ENCODE measurements around the gene DENND6B. TPM values are rescaled to one million over a fixed set of nuclear protein-coding genes. Genes with fewer than 3 reads are reported as not detected.

DENND6B gene
- total RNA-seq, 2 donors from 2014 or later, result 3.4 to 7.3 TPM

- Histone ChIP-seq H3K9me3 (no peaks in the 10 kb centered on the region), H3K4me1 (peaks cover 19% of the 10 kb centered on the region), H3K4me3 (peak overlapping the region; percentile 63 to 92), H3K27me3 (no peaks in the 10 kb centered on the region), H3K36me3 (replicated peaks in 1 of 2; ENCODE audit: insufficient read depth in 1 of 2, low read depth in 2 of 2) (no peaks in the 10 kb centered on the region), H3K27ac (peak overlapping the region; percentile 32 to 82 (median 80))
- intact Hi-C loops (cut with DNase I), result no loop called here
- DNase-seq (no peak), ATAC-seq (no peak)
- WGBS, 2 donors, result 0% methylated on average over 9 of the region's 9 CpGs; no CpG with 5 or more reads in 1 of the 2 donors
- no peak for TF ChIP-seq POLR2A (IDR thresholded peaks at IDR 0.05)
- TF ChIP-seq CTCF (IDR thresholded peaks at IDR 0.05), result no peak
Measured at GRCh38 chr22:50343541-50343935, 16.7 kb upstream of the DENND6B start.

GRCh38 chr22:50342651-50343540, 16.1 kb upstream of the DENND6B start, which contains the start of gene PPP6R2:
PPP6R2 (plus strand) TSS chr22:50343327; CDS start chr22:50393909, 50,582 bp downstream.
- intact Hi-C loops (cut with DNase I), result no loop called here
- TF ChIP-seq CTCF (IDR thresholded peaks at IDR 0.05) (peak in 1 of 7 experiments; percentile 3), POLR2A (IDR thresholded peaks at IDR 0.05) (peak in 2 of 3 donors; percentile 27 to 31)
- DNase-seq (peak; percentile 80 to 88 (median 86)), ATAC-seq (peak; percentile 93)
- Histone ChIP-seq H3K36me3 (replicated peaks in 1 of 2; ENCODE audit: insufficient read depth in 1 of 2, low read depth in 2 of 2) (no peaks in the 10 kb centered on the region), H3K27me3 (no peaks in the 10 kb centered on the region), H3K27ac (peak within 1 kb of the TSS; percentile 56 to 82 (median 80)), H3K4me3 (peak within 1 kb of the TSS; percentile 63 to 92), H3K9me3 (no peaks in the 10 kb centered on the region), H3K4me1 (peaks cover 19% of the 10 kb centered on the region)
- 0% methylated on average over 9 to 87 of the region's 87 CpGs for WGBS, 2 donors

- no peaks in the 10 kb centered on the region for H3K9me3 ChIP-seq
- peak overlapping the region; percentile 56 to 82 (median 80) for H3K27ac ChIP-seq
- DNase-seq (peak; percentile 90 to 92 (median 91)), ATAC-seq (peak; percentile 81)
- H3K36me3 ChIP-seq (replicated peaks in 1 of 2; ENCODE audit: insufficient read depth in 1 of 2, low read depth in 2 of 2), result no peaks in the 10 kb centered on the region
- WGBS, 2 donors, result 15 to 21% methylated on average over 15 to 26 of the region's 26 CpGs
- TF ChIP-seq CTCF (IDR thresholded peaks at IDR 0.05) (peak; percentile 94 to 99 (median 97)), POLR2A (IDR thresholded peaks at IDR 0.05) (no peak)
- intact Hi-C loops (cut with DNase I), result no loop called here
- H3K4me3 ChIP-seq, result peak overlapping the region; percentile 2 to 92
- peaks cover 19% of the 10 kb centered on the region for H3K4me1 ChIP-seq
- H3K27me3 ChIP-seq, result no peaks in the 10 kb centered on the region
Measured at GRCh38 chr22:50341977-50342650, 15.3 kb upstream of the DENND6B start.

- Histone ChIP-seq H3K27ac (no peak overlapping the region), H3K9me3 (no peaks in the 10 kb centered on the region), H3K36me3 (replicated peaks in 1 of 2; ENCODE audit: insufficient read depth in 1 of 2, low read depth in 2 of 2) (no peaks in the 10 kb centered on the region), H3K4me1 (peaks cover 11% of the 10 kb centered on the region), H3K27me3 (no peaks in the 10 kb centered on the region), H3K4me3 (no peak overlapping the region)
- WGBS, 2 donors, result 74 to 77% methylated on average over 12 of the region's 12 CpGs
- intact Hi-C loops (cut with DNase I), result no loop called here
- no peak for DNase-seq
- TF ChIP-seq CTCF (IDR thresholded peaks at IDR 0.05) (no peak), POLR2A (IDR thresholded peaks at IDR 0.05) (no peak)
- ATAC-seq, result no peak
Measured at GRCh38 chr22:50339945-50340879, 13.4 kb upstream of the DENND6B start.

All from body of pancreas (tissue), 4 donors.